H9 (cell line): ENCODE results near the gene PDE1C. TPM values are rescaled to one million over a fixed set of nuclear protein-coding genes. Genes with fewer than 3 reads are reported as not detected.

Experiments
- DNase-seq: peaks from one replicate; pipeline ENCODE4 v3.0.0-alpha.2; 2017
- H2AFZ ChIP-seq: one replicate; pipeline ENCODE4 v1.6.1; 2013; ENCODE audit warnings: mild to moderate bottlenecking, low read length, control low read depth, moderate library complexity
- H2AK5ac ChIP-seq: 2 replicates; pipeline ENCODE4 v1.6.1; 2013; ENCODE audit warnings: low read length, control low read depth, mixed read lengths; ENCODE audit not compliant: insufficient read length
- H2BK120ac ChIP-seq: one replicate; pipeline ENCODE4 v1.6.1; 2013; ENCODE audit warnings: low read depth, mild to moderate bottlenecking, low read length, control low read depth, inconsistent platforms; ENCODE audit not compliant: poor library complexity, severe bottlenecking
- H2BK12ac ChIP-seq: 2 replicates; pipeline ENCODE4 v1.6.1; 2013; ENCODE audit warnings: low read length, control low read depth, mixed read lengths, low read depth; ENCODE audit not compliant: insufficient read length
- H2BK15ac ChIP-seq: 2 replicates; pipeline ENCODE4 v1.6.1; 2013; ENCODE audit warnings: low read depth, low read length, control low read depth
- H2BK20ac ChIP-seq: one replicate; pipeline ENCODE4 v1.6.1; 2013; ENCODE audit warnings: low read depth, mild to moderate bottlenecking, low read length, control low read depth, inconsistent platforms; ENCODE audit not compliant: poor library complexity, severe bottlenecking
- H2BK5ac ChIP-seq: 2 replicates; pipeline ENCODE4 v1.6.1; 2013; ENCODE audit warnings: low read length, control low read depth, mixed read lengths; ENCODE audit not compliant: insufficient read length
- H3K14ac ChIP-seq: 2 replicates; pipeline ENCODE4 v1.6.1; 2013; ENCODE audit warnings: low read length, control low read depth; ENCODE audit not compliant: insufficient read depth
- H3K18ac ChIP-seq: 2 replicates; pipeline ENCODE4 v1.6.1; 2013; ENCODE audit warnings: low read depth, mild to moderate bottlenecking, mixed read lengths, low read length, control low read depth; ENCODE audit not compliant: insufficient read length
- H3K23ac ChIP-seq: 2 replicates; pipeline ENCODE4 v1.6.1; 2013; ENCODE audit warnings: low read length, control low read depth, mixed read lengths, low read depth; ENCODE audit not compliant: insufficient read length
- H3K23me2 ChIP-seq: 2 replicates; pipeline ENCODE4 v1.6.1; 2013; ENCODE audit warnings: low read depth, mild to moderate bottlenecking, mixed read lengths, low read length, control low read depth; ENCODE audit not compliant: insufficient read length, poor library complexity, severe bottlenecking
- H3K27ac ChIP-seq: 2 replicates; pipeline ENCODE4 v1.5.1; 2013; ENCODE audit warnings: low read length, control low read depth, mixed read lengths, low read depth; ENCODE audit not compliant: insufficient read length
- H3K27me3 ChIP-seq: 2 replicates; pipeline ENCODE4 v1.6.1; 2013; ENCODE audit warnings: low read length, control low read depth, inconsistent platforms; ENCODE audit not compliant: insufficient read depth
- H3K4ac ChIP-seq: 2 replicates; pipeline ENCODE4 v1.6.1; 2013; ENCODE audit warnings: low read depth, mild to moderate bottlenecking, control low read depth, inconsistent platforms, low read length, moderate library complexity
- H3K4me1 ChIP-seq: 2 replicates; pipeline ENCODE4 v1.6.1; 2013; ENCODE audit warnings: low read length, control low read depth, inconsistent platforms; ENCODE audit not compliant: insufficient read depth
- H3K4me2 ChIP-seq: 2 replicates; pipeline ENCODE4 v1.6.1; 2013; ENCODE audit warnings: low read length, control low read depth, mixed read lengths; ENCODE audit not compliant: insufficient read length, insufficient read depth
- H3K56ac ChIP-seq: 2 replicates; pipeline ENCODE4 v1.6.1; 2013; ENCODE audit warnings: low read depth, mild to moderate bottlenecking, mixed read lengths, low read length, control low read depth; ENCODE audit not compliant: insufficient read length
- H3K79me1 ChIP-seq: 2 replicates; pipeline ENCODE4 v1.6.1; 2013; ENCODE audit warnings: low read depth, mild to moderate bottlenecking, moderate library complexity, low read length, control low read depth, inconsistent platforms; ENCODE audit not compliant: insufficient read depth, poor library complexity, severe bottlenecking
- H3K79me2 ChIP-seq: 2 replicates; pipeline ENCODE4 v1.6.1; 2013; ENCODE audit warnings: low read length, control low read depth, inconsistent platforms; ENCODE audit not compliant: insufficient read depth
- H3K9ac ChIP-seq: 2 replicates; pipeline ENCODE4 v1.6.1; 2013; ENCODE audit warnings: low read length, control low read depth, mixed read lengths; ENCODE audit not compliant: insufficient read length; ENCODE audit errors: extremely low read depth
- H3K9me3 ChIP-seq: one replicate; pipeline ENCODE4 v1.6.1; 2013; ENCODE audit warnings: low read depth, low read length, inconsistent platforms; ENCODE audit not compliant: control insufficient read depth
- H3T11ph ChIP-seq: one replicate; pipeline ENCODE4 v1.6.1; 2013; ENCODE audit warnings: mild to moderate bottlenecking, low read length, control low read depth, inconsistent platforms
- H4K20me1 ChIP-seq: one replicate; pipeline ENCODE4 v1.6.1; 2013; ENCODE audit not compliant: control insufficient read depth, insufficient read length, insufficient read depth
- H4K5ac ChIP-seq: 2 replicates; pipeline ENCODE4 v1.6.1; 2013; ENCODE audit warnings: low read depth, mild to moderate bottlenecking, mixed read lengths, low read length, control low read depth; ENCODE audit not compliant: insufficient read length
- H4K8ac ChIP-seq: replicated peaks from 2 replicates; pipeline ENCODE4 v1.6.1; 2013; ENCODE audit warnings: low read length, control low read depth, mixed read lengths, low read depth; ENCODE audit not compliant: insufficient read length
- H4K91ac ChIP-seq: 2 replicates; pipeline ENCODE4 v1.6.1; 2013; ENCODE audit warnings: low read depth, mild to moderate bottlenecking, moderate library complexity, mixed read lengths, low read length, control low read depth; ENCODE audit not compliant: insufficient read length
- H3K27ac Mint-ChIP-seq, 3 experiments: 2 replicates in 2 of 3; 3 replicates in 1 of 3; pipeline ENCODE4 v1.8.0; 2020 to 2021; ENCODE audit warnings: mixed read lengths in 3 of 3, mild to moderate bottlenecking in 1 of 3, moderate library complexity in 1 of 3
- H3K27me3 Mint-ChIP-seq: 2 replicates; pipeline ENCODE4 v1.8.0; 2021; ENCODE audit warnings: low read depth, mild to moderate bottlenecking, moderate library complexity, mixed read lengths
- H3K36me3 Mint-ChIP-seq, 3 experiments: 2 replicates in 2 of 3; 3 replicates in 1 of 3; pipeline ENCODE4 v1.8.0; 2020 to 2021; ENCODE audit warnings: low read depth in 3 of 3, mixed read lengths in 3 of 3; ENCODE audit not compliant: insufficient read depth in 1 of 3
- H3K4me1 Mint-ChIP-seq, 2 experiments: 2 replicates each; pipeline ENCODE4 v1.8.0; 2020; ENCODE audit warnings: mixed read lengths in 2 of 2
- H3K4me3 Mint-ChIP-seq, 2 experiments: 2 replicates in 1 of 2; 3 replicates in 1 of 2; pipeline ENCODE4 v1.8.0; 2020 to 2021; ENCODE audit warnings: mild to moderate bottlenecking in 2 of 2, mixed read lengths in 2 of 2, moderate library complexity in 1 of 2
- H3K9me3 Mint-ChIP-seq, 2 experiments: 2 replicates in 1 of 2; 3 replicates in 1 of 2; pipeline ENCODE4 v1.8.0; 2020; ENCODE audit warnings: mild to moderate bottlenecking in 2 of 2, mixed read lengths in 2 of 2, moderate library complexity in 1 of 2
- CTCF ChIP-seq: fragments of 200-600 bp; sonication (generic); conservative IDR thresholded peaks from 3 replicates; pipeline ENCODE4 v1.8.0; 2021; ENCODE audit warnings: antibody characterized with exemption, mild to moderate bottlenecking
- WGBS: extraction: QIAGEN DNeasy Blood & Tissue Kit; methylation state at CpG from one replicate; pipeline ENCODE4 v1.1.7; 2013; ENCODE audit warnings: missing lambda C conversion rate, low lambda C conversion rate, mixed read lengths; ENCODE audit not compliant: insufficient read length; ENCODE audit errors: extremely low coverage; 5-methylcytosine and 5-hydroxymethylcytosine counted together
- total RNA-seq: library from RNA; stranded (reverse); gene quantifications from 2 replicates; pipeline ENCODE4 v1.2.1, GENCODE V29; 2021

Gene PDE1C
- total RNA-seq, 1 experiment from 2014 or later: 0.17 TPM

GRCh38 chr7:31917256-31917655 is 153.0 kb downstream of the PDE1C start:
- no peaks in the 10 kb centered on the region for H3K23me2 ChIP-seq
- no peak overlapping the region for H3K14ac ChIP-seq
- no peak overlapping the region for H4K8ac ChIP-seq
- no peaks in the 10 kb centered on the region for H4K20me1 ChIP-seq
- H3K4me2 ChIP-seq: no peak overlapping the region
- no peak overlapping the region for H4K5ac ChIP-seq
- H3K56ac ChIP-seq: no peak overlapping the region
- no peak overlapping the region for H3K23ac ChIP-seq
- H3K4me1 Mint-ChIP-seq: peaks cover 7 to 8% of the 10 kb centered on the region in 2 experiments
- no peaks in the 10 kb centered on the region for H3K27me3 ChIP-seq
- no peaks in the 10 kb centered on the region; the same call in 1 of the 2 replicates for H3K4me1 ChIP-seq
- H2BK15ac ChIP-seq: no peak overlapping the region
- no peak overlapping the region for H3K18ac ChIP-seq
- H3K79me2 ChIP-seq: no peaks in the 10 kb centered on the region
- H3K4me3 Mint-ChIP-seq: no peak overlapping the region
- H3K9me3 Mint-ChIP-seq: no peaks in the 10 kb centered on the region
- no peak overlapping the region for H2BK12ac ChIP-seq
- H2BK5ac ChIP-seq: no peak overlapping the region
- H4K91ac ChIP-seq: no peak overlapping the region
- H2AK5ac ChIP-seq: no peak overlapping the region
- DNase-seq: no peak
- H3K4ac ChIP-seq: no peak overlapping the region
- no peak overlapping the region for H2AFZ ChIP-seq
- no peak overlapping the region for H3K9ac ChIP-seq
- H2BK120ac ChIP-seq: no peak overlapping the region
- no peaks in the 10 kb centered on the region for H3K79me1 ChIP-seq
- no peak overlapping the region for H3K27ac ChIP-seq
- WGBS: no CpG with 5 or more reads among the region's 2 CpGs
- H3T11ph ChIP-seq: no peak overlapping the region
- H3K36me3 Mint-ChIP-seq: no peaks in the 10 kb centered on the region
- H3K27ac Mint-ChIP-seq: no peak overlapping the region
- TF ChIP-seq CTCF: no peak
- no peak overlapping the region for H2BK20ac ChIP-seq
- peaks cover 13% of the 10 kb centered on the region for H3K27me3 Mint-ChIP-seq
- no peaks in the 10 kb centered on the region for H3K9me3 ChIP-seq
